Activated CD4-positive, alpha-beta T cell treated with anti-CD3 and anti-CD28 coated beads for 1 hour (primary cell): ENCODE data around the gene CMTM5.

ENCODE experiments used
- DNase-seq: peaks from one replicate; pipeline ENCODE4 v3.0.0-alpha.2; 2020

Gene CMTM5

DNA sequence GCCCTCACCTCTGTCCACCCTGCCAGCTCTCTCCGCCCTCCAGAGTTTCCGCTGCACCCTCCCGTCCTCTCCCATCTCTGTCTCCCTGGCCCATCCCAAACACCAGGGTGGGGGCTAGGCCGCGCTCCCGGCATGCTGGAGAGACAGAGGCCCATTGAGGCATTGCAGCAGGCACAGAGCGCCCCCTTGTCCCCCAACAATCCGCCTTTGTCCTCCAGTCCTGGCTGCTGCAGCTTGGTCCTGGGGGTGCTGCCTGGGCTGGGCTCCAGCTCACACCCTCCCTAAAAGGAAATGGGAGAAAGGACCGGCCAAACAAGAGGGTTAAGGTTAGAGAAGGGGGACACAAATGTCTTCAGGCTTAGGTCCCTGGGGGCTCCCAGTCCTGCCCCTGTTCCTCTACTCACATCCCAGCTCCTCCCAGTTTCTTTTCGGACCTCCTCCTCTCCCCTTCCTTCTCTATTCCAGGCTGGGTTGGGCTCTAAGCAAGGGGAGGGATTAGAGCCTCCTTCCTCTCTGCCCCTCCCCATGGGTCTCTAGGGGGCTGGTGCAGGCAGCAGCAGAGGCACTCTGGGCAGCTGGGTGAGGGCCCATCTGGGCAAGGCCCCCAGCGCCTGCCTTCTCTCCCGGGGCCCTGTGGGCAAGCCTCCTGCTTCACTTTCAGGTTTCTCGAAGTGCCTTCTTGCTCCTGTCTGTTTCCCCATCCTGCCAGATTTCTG, at the start of gene CMTM5:
Gene CMTM5, plus strand, starts transcription at position 565 of the 716 bp plus-strand sequence. CDS start 206 bp downstream, outside the sequence.
- no peak for DNase-seq

DNA sequence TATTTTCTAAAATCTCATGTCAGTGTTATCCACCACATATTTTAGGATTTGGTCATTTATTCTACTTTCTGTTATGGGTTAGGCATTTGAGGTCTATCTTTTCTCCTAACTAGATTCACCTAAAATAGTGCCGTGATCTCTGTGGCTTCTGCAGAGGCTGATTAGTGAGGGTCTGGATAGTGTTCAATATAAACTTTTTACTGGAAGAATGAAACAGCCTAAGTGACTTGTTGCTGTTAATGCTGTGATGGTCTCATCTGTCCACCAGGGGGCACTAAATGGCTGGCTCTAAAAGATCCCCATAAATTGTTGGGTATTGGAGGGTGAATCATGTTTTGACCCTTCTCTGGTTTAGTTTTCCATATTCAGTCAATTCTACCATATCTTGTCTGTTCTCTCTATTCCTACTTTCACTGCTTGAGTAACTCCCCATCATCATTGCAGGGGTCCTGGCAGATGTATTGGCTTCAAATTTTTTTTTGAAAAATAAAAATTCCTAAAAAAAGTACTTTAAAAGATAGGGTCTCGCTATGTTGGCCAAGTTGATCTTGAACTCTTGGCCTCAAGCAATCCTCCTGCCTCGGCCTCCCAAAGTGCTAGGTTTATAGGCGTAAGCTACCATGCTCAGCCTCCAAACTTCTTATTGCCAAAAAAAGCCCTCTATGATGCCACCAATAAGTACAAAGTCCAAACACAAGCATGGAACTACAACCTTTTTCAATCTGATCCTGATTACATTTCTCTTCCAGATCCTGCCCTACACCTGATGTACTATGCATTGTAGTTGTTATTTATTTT, 48.7 kb upstream of the CMTM5 start:
- peak; percentile 44 for DNase-seq

- no peak for DNase-seq
These were observed 41.2 kb upstream of the CMTM5 start for GRCh38 chr14:23335623-23336022.

DNA sequence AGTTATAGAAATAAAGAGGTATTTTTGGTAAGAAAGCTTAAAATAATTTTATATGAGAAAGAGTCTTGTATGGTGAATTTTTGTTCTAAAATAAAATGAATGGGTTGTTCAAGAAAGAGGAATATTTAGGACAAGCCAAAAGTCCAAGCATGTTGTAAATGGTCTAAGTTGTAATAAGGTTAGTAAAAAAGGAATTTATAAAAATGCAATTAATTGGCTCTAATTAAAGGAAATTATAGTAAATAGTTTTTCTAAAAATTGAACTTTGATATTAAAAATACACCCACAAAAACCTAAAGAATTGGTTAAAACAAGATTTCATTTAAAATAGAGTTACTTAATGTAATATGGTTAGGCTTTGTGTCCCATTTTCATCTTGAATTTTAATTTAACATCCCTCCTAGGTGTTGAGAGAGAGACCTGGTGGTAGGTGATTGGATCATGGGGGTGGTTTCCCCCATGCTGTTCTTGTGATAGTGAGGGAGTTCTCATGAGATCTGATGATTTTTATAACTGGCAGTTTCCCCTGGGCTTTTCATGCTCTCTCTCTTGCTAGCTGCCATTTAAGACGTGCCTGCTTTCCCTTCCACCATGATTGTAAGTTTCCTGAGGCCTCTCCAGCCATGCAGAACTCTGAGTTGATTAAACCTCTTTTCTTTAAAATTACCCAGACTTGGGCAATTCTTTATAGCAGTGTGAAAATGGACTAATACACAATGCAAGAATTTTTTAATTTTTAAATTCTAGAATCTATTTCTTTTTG, 37.2 kb upstream of the CMTM5 start:
- no peak for DNase-seq

GRCh38 chr14:23344481-23344880, 32.4 kb upstream of the CMTM5 start:
- DNase-seq = no peak

GRCh38 chr14:23345987-23346692, 30.7 kb upstream of the CMTM5 start:
- no peak for DNase-seq

DNA sequence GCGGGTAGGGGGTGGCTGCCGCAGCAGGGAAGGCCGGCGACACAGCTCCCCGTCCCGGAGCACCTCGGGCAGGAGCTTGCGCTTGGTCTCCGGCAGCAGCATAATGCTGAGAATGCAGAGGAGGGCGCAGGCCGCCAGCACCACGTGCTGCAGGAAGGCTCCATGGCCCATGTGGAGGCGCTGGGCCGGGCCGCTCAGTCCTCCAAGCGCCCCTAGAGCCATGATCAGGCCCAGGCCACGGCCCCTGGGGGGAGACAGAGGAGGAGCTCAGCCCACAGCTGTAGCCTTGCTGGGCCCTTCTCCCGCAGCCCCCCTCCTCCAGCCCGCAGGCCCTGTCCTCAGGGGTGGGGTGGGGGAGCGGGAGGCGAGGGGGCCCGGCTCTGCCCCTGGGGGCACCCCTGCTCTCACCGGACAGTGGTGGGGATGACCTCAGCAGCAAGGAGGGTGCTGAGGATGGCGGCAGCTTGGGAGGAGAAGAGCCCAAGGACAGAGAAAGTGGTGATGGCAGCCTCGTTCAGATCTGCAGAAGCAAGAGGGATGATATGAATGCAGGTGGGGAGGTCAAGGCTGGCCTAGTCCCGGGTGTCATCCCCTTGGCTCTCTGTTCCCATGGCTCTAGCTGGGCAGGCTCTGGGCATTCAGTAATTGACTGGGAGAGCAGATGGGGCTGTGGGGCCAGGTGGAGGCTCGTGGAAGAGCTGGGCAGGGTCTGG, 30.0 kb upstream of the CMTM5 start:
- no peak for DNase-seq

DNA sequence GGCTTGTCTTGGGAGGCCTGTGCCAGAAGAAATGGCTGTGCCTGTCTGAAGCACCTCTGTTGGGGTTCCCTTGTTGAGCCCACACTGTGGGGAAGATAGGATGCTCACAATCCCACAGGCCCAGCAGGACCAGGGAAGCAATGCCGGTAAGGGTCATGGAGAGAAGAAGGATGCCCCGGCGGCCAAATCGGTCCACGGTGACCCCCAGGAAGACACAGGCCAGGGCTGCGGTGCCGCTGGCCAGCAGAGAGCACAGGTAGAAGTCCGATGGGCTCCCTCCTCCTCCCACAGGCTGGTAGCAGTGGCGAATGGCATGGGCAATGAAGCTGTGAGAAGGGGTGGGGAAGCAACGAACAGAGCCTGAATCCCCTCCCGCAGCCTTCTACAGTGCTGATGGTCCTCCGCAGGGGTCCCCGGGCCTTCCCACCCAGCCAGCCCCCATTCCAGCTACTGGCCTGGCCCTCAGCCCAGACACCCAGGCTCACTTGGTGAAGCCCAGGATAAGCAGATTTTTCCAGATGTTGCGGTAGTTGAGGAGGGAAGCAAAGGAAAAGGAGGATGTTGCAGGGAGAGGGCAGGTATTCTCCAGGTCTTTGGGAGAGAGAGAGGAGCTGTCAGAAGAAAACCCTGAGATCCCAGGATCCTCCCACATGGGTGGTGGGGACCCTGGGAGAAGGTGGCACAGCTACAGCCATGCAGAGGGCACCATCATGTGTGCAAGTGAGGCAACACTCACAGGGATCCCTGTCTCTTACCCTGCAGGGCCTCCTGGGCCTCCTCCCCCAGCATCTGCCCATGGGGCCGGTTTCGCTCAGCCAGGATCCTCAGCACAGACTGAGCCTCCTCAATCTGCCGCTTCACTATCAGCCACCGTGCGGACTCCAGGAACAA, 29.2 kb upstream of the CMTM5 start:
- no peak for DNase-seq

- DNase-seq = no peak
These were observed 28.6 kb upstream of the CMTM5 start for GRCh38 chr14:23348297-23348655.

DNA sequence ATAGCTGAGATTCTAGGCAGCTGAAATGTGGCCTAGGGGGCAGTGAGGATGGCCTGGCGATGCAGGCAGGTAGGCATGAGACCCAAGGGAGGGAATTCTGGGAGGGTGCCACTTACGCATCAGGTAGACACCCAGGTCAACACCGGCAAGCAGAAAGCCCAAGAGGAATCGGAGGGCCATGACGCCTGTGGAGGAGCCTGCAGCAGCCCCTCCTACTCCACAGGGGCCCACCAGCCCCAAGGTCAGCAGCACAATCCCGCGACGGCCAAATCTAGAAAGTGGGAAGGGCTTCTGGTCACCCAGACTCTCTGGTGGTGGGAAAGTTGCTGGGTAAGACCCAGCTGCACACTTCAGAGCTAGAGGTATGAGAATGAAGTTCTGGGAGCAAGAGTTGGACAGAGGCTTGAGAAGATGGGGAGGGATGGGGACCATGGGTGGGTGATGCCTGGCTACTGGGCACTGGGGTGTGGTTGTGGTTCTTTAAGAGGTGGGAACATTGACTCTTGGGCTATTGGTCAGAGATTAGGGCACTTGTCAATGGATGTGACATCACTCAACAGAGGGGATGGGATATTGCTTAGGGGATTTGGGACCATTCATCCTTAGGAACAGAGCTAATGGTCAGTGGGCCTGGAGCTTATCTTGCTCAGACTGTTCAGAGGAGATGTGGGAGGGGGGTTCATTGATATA, 27.5 kb upstream of the CMTM5 start:
- no peak for DNase-seq

DNA sequence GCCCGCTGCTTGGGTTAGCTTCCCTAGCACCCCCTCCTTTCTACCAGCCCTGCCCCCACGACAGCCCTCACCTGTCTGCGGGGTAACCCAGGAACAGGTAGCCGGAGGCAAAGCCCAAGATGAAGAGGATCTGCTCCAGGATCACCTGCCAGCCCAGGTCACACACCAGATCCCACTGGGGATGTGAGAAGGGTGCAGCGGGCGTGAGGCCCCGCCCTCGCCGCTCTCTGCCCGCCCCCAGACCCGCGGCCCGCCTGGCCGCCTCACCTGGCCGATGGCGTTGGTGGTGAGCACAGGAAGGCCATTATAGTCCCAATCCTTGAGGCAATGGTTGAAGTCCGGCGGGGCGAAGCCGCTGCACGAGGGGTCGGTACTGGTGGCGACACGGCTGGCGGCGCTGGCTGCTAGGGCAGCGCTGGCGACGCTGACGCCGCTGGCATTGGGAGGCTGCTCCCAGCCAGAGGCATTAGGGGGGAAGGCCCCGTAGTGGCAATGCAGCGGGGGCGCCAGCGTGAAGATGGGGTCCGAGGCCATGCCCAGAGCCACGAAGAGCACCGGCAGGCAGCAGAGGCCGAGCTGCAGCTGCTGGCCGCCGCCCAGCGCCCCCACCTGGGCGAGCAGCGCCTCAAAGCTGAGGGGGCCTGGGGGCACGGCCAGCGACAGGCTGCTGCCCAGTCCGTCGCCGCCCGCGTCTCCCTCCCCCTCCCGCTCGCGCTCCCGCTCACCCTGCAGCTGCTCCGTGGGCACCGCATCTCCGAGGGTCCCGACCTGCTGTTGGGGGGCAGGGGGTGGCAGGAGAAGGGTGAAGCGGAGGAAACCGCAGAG, 25.0 kb upstream of the CMTM5 start:
- no peak for DNase-seq

- DNase-seq = peak; percentile 45
These were observed 24.1 kb upstream of the CMTM5 start, which contains the start of gene SLC22A17 for GRCh38 chr14:23352506-23353432. TSS of gene SLC22A17 (minus strand) at chr14:23352887.

GRCh38 chr14:23353433-23353780, 23.4 kb upstream of the CMTM5 start:
- DNase-seq = no peak

DNA sequence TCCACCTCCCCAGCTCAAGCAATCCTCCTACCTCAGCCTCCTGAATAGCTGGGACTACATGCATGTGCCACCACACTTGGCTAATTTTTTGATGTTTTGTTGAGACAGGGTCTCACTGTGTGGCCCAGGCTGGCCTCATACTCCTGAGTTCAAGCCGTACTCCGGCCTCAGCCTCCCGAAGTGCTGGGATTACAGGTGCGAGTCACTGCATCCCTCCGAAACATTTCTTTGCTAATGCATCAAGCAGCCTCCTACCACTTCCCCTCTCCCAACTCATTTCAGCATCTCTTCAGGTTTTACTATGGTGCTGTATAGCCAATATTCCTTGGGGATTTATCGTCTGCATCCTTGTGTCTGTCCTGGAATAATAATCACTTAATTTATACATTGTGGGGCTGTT, 21.9 kb upstream of the CMTM5 start:
- DNase-seq = no peak

- DNase-seq = no peak
These were observed 20.9 kb upstream of the CMTM5 start for GRCh38 chr14:23355871-23356435.

DNA sequence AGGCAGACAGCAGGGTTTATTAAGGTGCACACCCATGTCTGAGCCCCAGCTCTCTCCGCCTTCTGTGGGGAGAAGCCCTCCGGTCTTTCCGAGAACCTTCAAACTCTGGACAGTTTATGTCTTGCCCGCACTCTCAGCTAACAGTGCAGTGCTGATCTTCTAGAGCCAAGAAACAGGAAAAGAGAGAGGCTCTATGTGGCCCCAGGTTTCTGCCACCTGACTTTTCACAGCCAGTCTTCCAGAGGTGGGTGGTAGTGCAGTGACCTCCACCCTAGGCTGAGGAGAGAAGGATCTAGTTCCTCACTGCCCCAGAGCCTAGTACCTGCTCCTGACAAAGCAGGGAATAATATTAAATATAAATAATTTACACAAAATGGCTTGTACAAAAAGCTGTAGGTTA, 20.2 kb upstream of the CMTM5 start:
- no peak for DNase-seq

DNA sequence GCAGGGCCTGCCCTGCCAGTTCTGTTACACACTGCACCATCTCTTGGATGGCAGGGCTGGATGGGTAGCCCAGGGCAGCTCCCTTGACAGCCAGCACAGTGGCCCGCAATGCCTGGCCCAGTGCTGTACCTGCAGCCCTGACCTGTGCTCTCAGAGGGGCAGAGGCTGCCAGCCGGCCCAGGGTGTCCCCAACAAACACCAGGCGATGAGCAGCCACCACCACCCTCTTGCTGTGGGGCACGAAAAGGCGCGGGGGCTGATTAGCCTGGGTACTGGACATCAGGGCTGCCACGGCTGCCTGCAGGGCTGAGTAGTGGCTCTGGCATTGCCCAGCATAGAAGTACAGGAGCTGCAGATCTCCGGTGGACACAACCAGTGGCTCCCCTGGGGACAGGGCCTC, 19.6 kb upstream of the CMTM5 start:
- DNase-seq = no peak

- DNase-seq = no peak
These were observed 18.8 kb upstream of the CMTM5 start for GRCh38 chr14:23358042-23358441.
